Activated B cell treated with CpG ODN at 0.5 μM for 24 hours (primary cell): ENCODE measurements around the gene ZNF77. TPM values are rescaled to one million over a fixed set of nuclear protein-coding genes. Genes with fewer than 3 reads are reported as not detected.
A peak's percentile ranks its signal among the peaks of the same experiment; 100 is the strongest.
"Not testable (repeated sequence)": the region's sequence is repeated elsewhere in the genome, so short reads cannot be mapped to it uniquely, and the experiment has no call there.

Experiments
- ATAC-seq: fragments of 200-7000 bp; cut with Tn5 transposase; one replicate; pipeline ENCODE4 v1.10.0; 2021; ENCODE audit warnings: low read depth, mild to moderate bottlenecking, moderate library complexity
- CTCF ChIA-PET: fragments of 350-600 bp; sonication (Branson Sonifier 250); formaldehyde crosslinking; loops from one replicate; lab custom pipeline; 2021; ENCODE audit warnings: antibody characterized with exemption; lab: Charles Lee
- POLR2A ChIA-PET: fragments of 350-600 bp; sonication (Branson Sonifier 250); formaldehyde crosslinking; loops from one replicate; lab custom pipeline; 2021; ENCODE audit warnings: antibody characterized with exemption; lab: Charles Lee
- DNase-seq: peaks from one replicate; pipeline ENCODE4 v3.0.0; 2022
- H3K27ac Mint-ChIP-seq: one replicate; pipeline ENCODE4 v1.8.0; 2020; ENCODE audit warnings: mixed read lengths
- H3K27me3 Mint-ChIP-seq: one replicate; pipeline ENCODE4 v1.8.0; 2021; ENCODE audit warnings: mixed read lengths
- H3K36me3 Mint-ChIP-seq: one replicate; pipeline ENCODE4 v1.8.0; 2021; ENCODE audit warnings: low read depth, mixed read lengths
- H3K4me1 Mint-ChIP-seq: one replicate; pipeline ENCODE4 v1.8.0; 2021; ENCODE audit warnings: mixed read lengths
- H3K4me3 Mint-ChIP-seq: one replicate; pipeline ENCODE4 v1.8.0; 2020; ENCODE audit warnings: mild to moderate bottlenecking, mixed read lengths
- H3K9me3 Mint-ChIP-seq: one replicate; pipeline ENCODE4 v1.8.0; 2020; ENCODE audit warnings: mixed read lengths
- intact Hi-C: fragments of 100-400 bp; cut with micrococcal nuclease; formaldehyde crosslinking; loops from one replicate; pipeline ENCODE4 v1.15.1; 2024
- total RNA-seq: library from RNA; stranded (reverse); gene quantifications from 2 replicates; pipeline ENCODE4 v1.2.3, GENCODE V29; 2022
- TF ChIP-seq, protein P1 (sequence below): fragments of 200-600 bp; IDR thresholded peaks from one replicate; pipeline ENCODE4 v1.8.0; 2022; ENCODE audit warnings: antibody characterized with exemption, mild to moderate bottlenecking

The ZNF77 gene
- total RNA-seq, 1 donor from 2014 or later = 6.7 TPM

DNA sequence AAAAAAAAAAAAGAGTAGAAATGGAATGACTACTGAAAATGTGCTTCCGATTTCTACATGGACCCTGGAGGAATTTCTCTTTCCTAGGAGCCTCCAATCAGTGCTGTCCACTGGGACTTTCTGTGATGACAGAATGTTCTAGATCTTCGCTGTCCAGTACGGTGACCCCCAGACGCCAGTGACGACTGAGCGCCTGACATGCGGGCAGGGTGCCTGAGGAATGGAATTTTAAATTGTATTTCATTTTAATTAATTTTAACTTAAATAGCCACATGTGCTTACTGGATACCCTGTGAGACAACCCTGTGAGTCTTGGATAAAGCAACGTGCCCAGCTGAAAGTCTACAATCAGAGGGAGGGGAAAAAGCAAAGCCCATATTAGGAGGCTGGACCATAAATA, 28.5 kb upstream of the ZNF77 start:
- ChIA-PET CTCF (interaction anchor here (1.3 kb wide), 1 partner anchor 10 kb away, joined by 3 read pairs; no protein-coding TSS in a partner anchor), POLR2A (interaction anchor here (0.6 kb wide), 1 partner anchor 71 kb away, joined by 3 read pairs; no protein-coding TSS in a partner anchor)
- DNase-seq = no peak
- ATAC-seq = no peak
- Mint-ChIP-seq H3K36me3 (no peaks in the 10 kb centered on the region), H3K9me3 (no peaks in the 10 kb centered on the region), H3K4me3 (no peak overlapping the region), H3K27me3 (peaks cover 6% of the 10 kb centered on the region), H3K27ac (no peak overlapping the region), H3K4me1 (peaks cover 39% of the 10 kb centered on the region)
- intact Hi-C loops = no loop called here
- TF ChIP-seq, protein P1, sequence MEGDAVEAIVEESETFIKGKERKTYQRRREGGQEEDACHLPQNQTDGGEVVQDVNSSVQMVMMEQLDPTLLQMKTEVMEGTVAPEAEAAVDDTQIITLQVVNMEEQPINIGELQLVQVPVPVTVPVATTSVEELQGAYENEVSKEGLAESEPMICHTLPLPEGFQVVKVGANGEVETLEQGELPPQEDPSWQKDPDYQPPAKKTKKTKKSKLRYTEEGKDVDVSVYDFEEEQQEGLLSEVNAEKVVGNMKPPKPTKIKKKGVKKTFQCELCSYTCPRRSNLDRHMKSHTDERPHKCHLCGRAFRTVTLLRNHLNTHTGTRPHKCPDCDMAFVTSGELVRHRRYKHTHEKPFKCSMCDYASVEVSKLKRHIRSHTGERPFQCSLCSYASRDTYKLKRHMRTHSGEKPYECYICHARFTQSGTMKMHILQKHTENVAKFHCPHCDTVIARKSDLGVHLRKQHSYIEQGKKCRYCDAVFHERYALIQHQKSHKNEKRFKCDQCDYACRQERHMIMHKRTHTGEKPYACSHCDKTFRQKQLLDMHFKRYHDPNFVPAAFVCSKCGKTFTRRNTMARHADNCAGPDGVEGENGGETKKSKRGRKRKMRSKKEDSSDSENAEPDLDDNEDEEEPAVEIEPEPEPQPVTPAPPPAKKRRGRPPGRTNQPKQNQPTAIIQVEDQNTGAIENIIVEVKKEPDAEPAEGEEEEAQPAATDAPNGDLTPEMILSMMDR = no peak

DNA sequence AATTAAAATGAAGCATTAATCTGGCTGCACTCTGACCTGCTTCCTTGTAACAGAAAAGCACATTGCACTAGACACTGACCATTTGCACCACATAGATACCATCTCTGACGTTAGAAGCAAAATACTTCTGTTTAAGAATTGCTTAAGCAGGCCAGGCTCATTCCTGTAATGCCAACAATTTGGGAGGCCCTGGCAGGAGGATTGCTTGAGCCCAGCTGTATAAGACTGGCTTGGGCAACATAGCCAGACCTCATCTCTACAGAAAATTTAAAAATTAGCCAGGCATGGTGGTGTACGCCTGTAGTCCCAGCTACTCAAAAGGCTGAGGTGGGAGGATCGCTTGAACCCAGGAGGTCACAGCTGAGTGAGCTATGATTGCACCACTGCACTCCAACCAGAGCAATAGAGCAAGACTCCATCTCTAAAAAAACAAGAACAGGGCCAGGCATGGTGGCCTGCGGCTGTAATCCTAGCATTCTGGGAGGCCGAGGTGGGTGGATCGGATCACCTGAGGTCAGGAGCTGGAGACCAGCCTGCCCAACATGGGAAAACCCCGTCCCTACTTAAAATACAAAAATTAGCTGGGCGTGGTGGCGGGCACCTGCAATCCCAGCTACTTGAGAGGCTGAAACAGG, 25.5 kb upstream of the ZNF77 start:
- Mint-ChIP-seq H3K9me3 (no peaks in the 10 kb centered on the region), H3K4me3 (no peak overlapping the region), H3K4me1 (peaks cover 47% of the 10 kb centered on the region), H3K36me3 (no peaks in the 10 kb centered on the region), H3K27ac (no peak overlapping the region), H3K27me3 (peaks cover 6% of the 10 kb centered on the region)
- POLR2A ChIA-PET = no interaction called here
- TF ChIP-seq, protein P1 = no peak
- CTCF ChIA-PET = no interaction called here
- DNase-seq (no peak), ATAC-seq (no peak)
- intact Hi-C loops = no loop called here

DNA sequence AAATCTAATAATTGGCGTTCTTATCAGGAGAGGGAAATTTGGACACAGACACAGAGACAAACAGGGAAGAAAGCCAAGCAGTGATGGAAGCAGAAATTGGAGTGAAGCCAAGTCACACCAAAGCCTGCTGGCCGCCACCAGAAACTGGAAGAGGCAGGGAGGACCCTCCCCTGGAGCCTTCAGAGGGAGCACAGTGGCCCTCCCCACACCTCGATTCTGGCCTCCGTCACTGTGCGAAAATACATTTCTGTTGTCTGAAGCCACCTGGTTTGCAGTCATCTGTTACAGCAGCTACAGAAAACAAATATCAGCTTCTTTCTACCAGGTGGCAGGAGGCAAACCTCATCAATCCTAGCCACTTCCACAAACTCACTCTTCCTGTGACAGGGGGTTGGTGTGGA, 24.3 kb upstream of the ZNF77 start:
- TF ChIP-seq, protein P1 = no peak
- ATAC-seq (no peak), DNase-seq (no peak)
- ChIA-PET CTCF (interaction anchor here (1.3 kb wide), 1 partner anchor 12 kb away, joined by 3 read pairs; no protein-coding TSS in a partner anchor), POLR2A (interaction anchor here (0.7 kb wide), 1 partner anchor 303 kb away, joined by 9 read pairs; no protein-coding TSS in a partner anchor)
- peaks cover 2% of the 10 kb centered on the region for H3K27me3 Mint-ChIP-seq
- H3K27ac Mint-ChIP-seq = peak overlapping the region; percentile 53
- H3K4me3 Mint-ChIP-seq = no peak overlapping the region
- intact Hi-C loops = no loop called here
- peaks cover 42% of the 10 kb centered on the region for H3K4me1 Mint-ChIP-seq
- H3K36me3 Mint-ChIP-seq = no peaks in the 10 kb centered on the region
- no peaks in the 10 kb centered on the region for H3K9me3 Mint-ChIP-seq

DNA sequence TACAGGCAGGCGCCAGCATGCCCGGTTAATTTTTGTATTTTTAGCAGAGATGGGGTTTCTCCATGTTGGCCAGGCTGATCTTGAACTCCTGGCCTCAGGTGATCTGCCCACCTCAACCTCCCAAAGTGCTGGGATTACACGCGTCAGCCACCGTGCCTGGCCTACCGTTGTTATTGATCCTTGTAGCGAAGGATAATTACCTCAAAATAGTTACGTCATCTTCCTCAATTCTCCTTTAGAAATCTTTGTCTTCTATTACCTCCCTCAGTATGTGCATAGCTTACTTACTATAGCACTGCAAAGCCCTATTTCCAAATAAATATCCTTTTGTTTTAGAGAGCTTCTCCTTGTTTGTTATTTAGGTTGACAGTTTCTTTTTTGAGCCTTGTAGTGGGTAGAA, 23.2 kb upstream of the ZNF77 start:
- no peaks in the 10 kb centered on the region for H3K36me3 Mint-ChIP-seq
- peaks cover 44% of the 10 kb centered on the region for H3K4me1 Mint-ChIP-seq
- TF ChIP-seq, protein P1 = no peak
- H3K27ac Mint-ChIP-seq = no peak overlapping the region
- ChIA-PET CTCF (no interaction called here), POLR2A (interaction anchor here (0.5 to 1.2 kb wide), 3 partner anchors 17 to 468 kb away, joined by 3 to 6 read pairs (median 3); no protein-coding TSS in a partner anchor)
- H3K9me3 Mint-ChIP-seq = no peaks in the 10 kb centered on the region
- H3K27me3 Mint-ChIP-seq = peaks cover 2% of the 10 kb centered on the region
- intact Hi-C loops = no loop called here
- ATAC-seq (no peak), DNase-seq (no peak)
- no peak overlapping the region for H3K4me3 Mint-ChIP-seq

DNA sequence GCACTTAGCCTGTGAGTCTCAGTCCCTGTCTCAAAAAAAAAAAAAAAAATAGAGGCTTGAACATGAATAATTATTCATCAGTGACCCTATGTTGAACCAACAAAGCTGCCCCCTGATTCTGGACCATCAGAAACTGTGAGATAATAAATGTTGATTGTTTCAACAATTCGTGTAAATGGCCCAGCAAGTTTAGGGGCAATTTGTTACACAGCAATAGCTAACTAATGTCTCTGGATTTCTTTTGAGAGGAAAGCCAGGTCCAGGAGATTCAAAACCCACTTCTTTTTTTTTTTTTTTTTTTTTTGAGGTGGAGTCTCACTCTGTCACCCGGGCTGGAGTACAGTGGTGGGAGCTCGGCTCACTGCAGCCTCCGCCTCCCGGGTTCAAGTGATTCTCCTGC, 20.1 kb upstream of the ZNF77 start:
- intact Hi-C loops = no loop called here
- CTCF ChIA-PET = interaction anchor here (1.0 to 3.7 kb wide), 5 partner anchors 13 to 164 kb away, joined by 3 to 18 read pairs (median 4); no protein-coding TSS in a partner anchor
- no peak overlapping the region for H3K4me3 Mint-ChIP-seq

GRCh38 chr19:2963631-2964030, 18.9 kb upstream of the ZNF77 start:
- not testable (repeated sequence) for H3K27me3 Mint-ChIP-seq, H3K27ac Mint-ChIP-seq, H3K4me3 Mint-ChIP-seq, ATAC-seq, H3K36me3 Mint-ChIP-seq, DNase-seq, H3K9me3 Mint-ChIP-seq
- ChIA-PET CTCF (interaction anchor here (1.1 to 3.7 kb wide), 7 partner anchors 12 to 340 kb away, joined by 3 to 32 read pairs (median 10); no protein-coding TSS in a partner anchor), POLR2A (interaction anchor here (1.5 kb wide), 1 partner anchor 140 kb away, joined by 4 read pairs; no protein-coding TSS in a partner anchor)
- intact Hi-C loops = loop anchor here (2.0 kb wide), 1 partner anchor 97 kb away; no protein-coding TSS in a partner anchor
- H3K4me1 Mint-ChIP-seq = peaks cover 33% of the 10 kb centered on the region

More for the DNA sequence above, 20.1 kb upstream of the ZNF77 start:
- DNase-seq = no peak
- no peak overlapping the region for H3K27ac Mint-ChIP-seq
- no peaks in the 10 kb centered on the region for H3K36me3 Mint-ChIP-seq
- ATAC-seq = no peak
- H3K4me1 Mint-ChIP-seq = peaks cover 42% of the 10 kb centered on the region
- no peaks in the 10 kb centered on the region for H3K27me3 Mint-ChIP-seq
- TF ChIP-seq, protein P1 = no peak
- POLR2A ChIA-PET = interaction anchor here (0.6 to 1.1 kb wide), 7 partner anchors 13 to 405 kb away, joined by 3 to 7 read pairs (median 5); no protein-coding TSS in a partner anchor
- H3K9me3 Mint-ChIP-seq = no peaks in the 10 kb centered on the region
